ENCODE measurements around the gene VWA7.

VWA7 gene

GRCh38 chr6:31749301-31750036 lies 27.7 kb downstream of the VWA7 start:
- TF ChIP-seq GATA3 (IDR thresholded peaks at IDR 0.05; ENCODE audit: low read depth, low read length) (no peak), GATA2 (IDR thresholded peaks at IDR 0.05; ENCODE audit: low read depth, low read length) (no peak)

DNA sequence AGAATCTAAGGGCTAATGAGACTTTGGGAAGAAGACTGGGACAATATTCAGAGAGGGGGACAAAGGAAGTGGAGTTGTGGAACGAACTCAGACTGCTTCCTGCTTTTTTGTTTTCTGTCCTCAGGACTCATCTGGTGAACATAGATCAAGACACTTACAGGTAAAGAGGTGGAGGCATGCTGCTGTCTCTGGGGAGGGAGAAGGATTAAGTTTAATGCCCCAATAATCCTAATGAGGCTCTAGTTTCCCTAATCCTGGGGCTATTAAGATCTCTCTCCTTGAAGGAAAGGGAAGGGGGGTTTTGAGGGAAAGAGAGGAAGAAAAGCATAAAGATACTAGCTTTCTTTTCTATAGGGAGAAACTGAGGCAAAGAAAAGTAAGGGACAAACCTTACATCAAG lies 32.7 kb downstream of the VWA7 start:
- no peak for TF ChIP-seq GATA3 (IDR thresholded peaks at IDR 0.05; ENCODE audit: low read depth, low read length)
- TF ChIP-seq GATA2 (IDR thresholded peaks at IDR 0.05; ENCODE audit: low read depth, low read length): no peak

DNA sequence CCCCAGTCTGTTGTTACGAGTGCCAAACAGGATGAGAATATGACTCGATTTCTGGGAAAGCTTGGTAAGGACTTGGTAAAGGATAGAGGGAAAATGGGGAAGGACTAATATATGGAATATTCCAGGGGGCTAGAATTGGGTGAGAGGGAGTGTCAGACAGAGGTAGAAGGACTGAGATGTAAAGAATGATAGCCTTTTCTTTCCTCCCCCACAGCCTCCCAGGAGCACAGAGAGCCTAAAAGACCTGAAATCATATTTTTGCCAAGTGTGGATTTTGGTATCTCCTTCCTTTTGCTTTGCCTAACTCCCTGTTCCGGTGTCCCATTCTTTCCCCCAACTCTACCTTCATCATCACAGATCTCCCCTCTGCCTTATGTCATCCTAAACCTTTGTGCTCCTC lies 34.2 kb downstream of the VWA7 start:
- TF ChIP-seq GATA3 (IDR thresholded peaks at IDR 0.05; ENCODE audit: low read depth, low read length) (no peak), GATA2 (IDR thresholded peaks at IDR 0.05; ENCODE audit: low read depth, low read length) (no peak)

DNA sequence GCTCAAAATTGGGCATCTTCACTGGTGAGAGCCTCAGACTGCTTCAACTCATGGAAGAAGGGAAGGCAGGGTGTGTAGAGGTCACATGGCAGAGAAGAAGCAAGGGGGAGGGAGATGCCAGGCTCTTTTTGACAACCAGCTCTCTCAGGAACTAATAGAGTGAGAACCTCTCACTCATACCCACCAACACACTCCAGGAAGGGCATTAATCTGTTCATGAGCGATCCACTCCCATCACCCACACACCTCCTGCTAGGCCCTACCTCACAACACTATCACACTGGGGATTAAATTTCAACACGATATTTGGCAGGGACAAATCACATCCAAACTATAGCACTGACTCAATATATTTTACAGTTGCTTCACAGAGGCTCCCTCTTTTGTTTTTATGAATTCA lies 35.3 kb downstream of the VWA7 start:
- TF ChIP-seq GATA3 (IDR thresholded peaks at IDR 0.05; ENCODE audit: low read depth, low read length) (no peak), GATA2 (IDR thresholded peaks at IDR 0.05; ENCODE audit: low read depth, low read length) (no peak)

GRCh38 chr6:31740397-31741223 lies 36.5 kb downstream of the VWA7 start:
- TF ChIP-seq GATA2 (IDR thresholded peaks at IDR 0.05; ENCODE audit: low read depth, low read length): no peak
- no peak for TF ChIP-seq GATA3 (IDR thresholded peaks at IDR 0.05; ENCODE audit: low read depth, low read length)

DNA sequence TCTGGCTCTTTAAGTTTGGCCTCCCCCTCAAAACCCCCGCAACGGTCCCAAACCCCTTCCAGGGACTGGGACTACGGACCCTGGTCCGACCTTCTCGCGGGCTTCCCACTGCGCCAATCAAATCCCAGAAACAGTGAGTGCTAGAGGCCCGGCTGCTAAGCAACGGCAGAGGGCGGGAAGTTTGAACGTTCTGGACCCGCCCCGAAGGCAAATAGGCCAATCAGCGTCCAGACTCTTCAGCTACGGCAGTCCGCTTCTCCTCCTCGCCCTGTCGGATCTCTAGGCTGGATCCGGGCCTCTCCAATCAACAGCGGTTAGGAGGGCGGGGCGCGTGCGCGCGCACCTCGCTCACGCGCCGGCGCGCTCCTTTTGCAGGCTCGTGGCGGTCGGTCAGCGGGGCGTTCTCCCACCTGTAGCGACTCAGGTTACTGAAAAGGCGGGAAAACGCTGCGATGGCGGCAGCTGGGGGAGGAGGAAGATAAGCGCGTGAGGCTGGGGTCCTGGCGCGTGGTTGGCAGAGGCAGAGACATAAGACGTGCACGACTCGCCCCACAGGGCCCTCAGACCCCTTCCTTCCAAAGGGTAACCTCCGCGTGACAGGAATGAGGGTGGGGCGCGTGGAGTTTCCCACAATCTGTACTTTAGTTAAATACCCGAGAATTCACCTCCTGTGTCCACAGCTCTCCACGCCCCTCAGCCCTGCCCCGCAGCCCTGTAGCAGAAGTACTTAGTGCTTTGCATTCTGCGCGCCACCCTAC lies 37.3 kb downstream of the VWA7 start, which contains the start of gene MSH5:
Gene MSH5, plus strand, starts transcription at position 367 of the 758 bp plus-strand sequence. CDS start 462 bp downstream, outside the sequence.
- TF ChIP-seq GATA2 (IDR thresholded peaks at IDR 0.05; ENCODE audit: low read depth, low read length) (no peak), GATA3 (IDR thresholded peaks at IDR 0.05; ENCODE audit: low read depth, low read length) (no peak)

DNA sequence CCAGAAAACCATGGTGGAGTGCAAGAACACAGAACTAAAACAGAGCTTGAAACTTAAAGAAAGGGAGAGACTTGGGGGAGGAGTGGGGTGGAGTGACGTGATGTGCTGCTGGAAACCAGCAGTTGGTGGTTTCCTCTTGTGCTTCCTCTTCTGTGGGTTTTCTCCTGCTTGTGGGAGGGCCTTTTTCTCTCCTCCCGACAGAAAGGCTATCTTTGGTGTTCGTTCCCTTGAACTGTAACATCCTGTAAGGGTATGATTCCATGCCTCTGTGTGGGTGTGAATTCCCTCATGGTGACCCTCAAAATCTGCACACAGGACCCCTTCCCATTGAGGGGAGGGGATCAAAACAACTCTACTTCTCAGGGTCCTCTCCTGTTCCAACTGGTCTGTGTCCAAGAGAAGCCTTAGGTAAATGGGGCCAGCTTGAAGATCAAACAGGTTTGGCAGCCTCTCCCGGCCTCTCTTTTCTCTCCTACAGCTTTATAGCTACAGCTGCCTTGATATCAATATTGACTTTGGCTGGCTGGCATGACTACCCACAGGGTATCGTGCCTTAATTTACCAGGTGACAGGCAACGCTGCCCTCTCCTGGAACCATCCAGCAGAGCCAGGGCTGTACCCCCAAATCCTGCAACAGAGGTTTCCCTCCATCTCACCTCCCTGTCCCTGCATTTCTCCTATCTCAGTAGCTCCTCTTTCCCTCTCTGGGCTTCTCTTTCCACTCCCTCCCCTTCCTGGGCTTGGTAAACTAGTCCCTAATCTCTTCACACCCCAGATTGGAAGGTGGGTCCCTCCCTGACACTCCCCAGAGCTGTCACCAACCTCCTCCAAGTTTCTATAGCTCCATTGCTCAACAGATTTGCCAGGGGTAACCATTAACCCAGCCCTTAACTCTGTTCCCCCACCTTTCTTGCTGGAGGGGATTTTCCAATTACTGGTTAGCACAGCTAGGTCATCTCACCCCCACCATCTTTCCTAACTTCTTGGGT lies 38.8 kb downstream of the VWA7 start:
- TF ChIP-seq GATA3 (IDR thresholded peaks at IDR 0.05; ENCODE audit: low read depth, low read length) (no peak), GATA2 (IDR thresholded peaks at IDR 0.05; ENCODE audit: low read depth, low read length) (no peak)

- TF ChIP-seq GATA2 (IDR thresholded peaks at IDR 0.05; ENCODE audit: low read depth, low read length) (no peak), GATA3 (IDR thresholded peaks at IDR 0.05; ENCODE audit: low read depth, low read length) (no peak)
These were observed 39.7 kb downstream of the VWA7 start for GRCh38 chr6:31737315-31737990.

DNA sequence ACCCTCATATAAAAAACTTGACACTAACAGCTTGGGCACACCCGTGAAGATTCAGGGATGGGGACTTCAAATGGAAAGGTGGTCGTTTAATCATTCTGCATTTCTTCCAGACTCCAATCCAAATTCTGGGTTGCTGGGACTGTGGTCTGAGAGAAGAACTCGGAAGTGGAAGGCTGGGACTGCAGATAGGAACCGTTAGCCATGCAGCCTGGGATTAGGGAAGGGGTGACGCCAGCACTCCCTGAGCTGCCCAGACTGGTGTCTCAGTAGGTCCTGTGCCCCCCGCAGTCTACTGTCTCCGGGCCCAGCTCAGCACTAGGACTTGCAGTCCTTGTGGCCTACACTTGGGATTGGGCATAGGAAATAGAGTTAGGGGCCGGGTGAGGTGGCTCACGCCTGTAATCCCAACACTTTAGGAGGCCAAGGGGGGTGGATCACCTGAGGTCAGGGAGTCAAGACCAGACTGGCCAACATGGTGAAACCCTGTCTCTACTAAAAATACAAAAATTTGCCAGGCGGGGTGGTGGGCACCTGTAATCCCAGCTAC lies 40.3 kb downstream of the VWA7 start:
- no peak for TF ChIP-seq GATA2 (IDR thresholded peaks at IDR 0.05; ENCODE audit: low read depth, low read length)
- no peak for TF ChIP-seq GATA3 (IDR thresholded peaks at IDR 0.05; ENCODE audit: low read depth, low read length)

DNA sequence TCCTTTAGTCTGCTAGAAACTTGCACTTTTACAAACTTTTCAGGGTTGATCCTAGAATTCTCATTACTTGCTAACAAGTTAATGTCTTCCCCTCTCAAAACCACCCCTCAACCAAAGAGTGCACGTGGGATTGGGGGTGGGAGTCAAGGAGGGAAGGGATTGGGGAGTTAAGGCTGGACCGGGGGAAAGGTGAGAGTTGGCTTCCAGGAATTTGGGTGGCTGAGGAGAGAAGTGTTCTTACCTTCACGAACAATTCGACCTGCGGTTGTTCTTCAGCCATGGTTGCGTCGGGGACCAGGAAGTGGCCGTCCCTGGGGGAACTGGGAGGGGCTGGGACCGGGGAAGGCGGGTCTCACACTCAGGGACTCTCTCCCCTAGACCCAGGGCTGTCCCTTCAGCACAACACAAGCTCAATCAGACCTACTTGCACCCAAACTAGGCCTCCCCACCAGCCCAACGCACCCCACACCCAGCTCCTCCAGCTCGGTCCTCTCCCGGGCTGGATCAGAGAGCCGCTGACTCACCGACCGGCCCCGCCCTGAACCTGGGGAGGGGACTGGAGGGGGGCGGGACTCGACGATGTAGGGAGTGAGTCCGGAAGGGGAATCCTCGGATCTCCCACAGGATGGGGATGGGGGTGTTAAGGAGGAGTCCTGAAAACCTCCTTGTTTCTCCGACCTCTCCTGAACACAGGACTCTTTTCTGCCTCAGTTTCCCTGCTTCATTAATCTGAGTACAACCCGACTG lies 40.9 kb downstream of the VWA7 start, which contains the start of gene CLIC1:
Gene CLIC1, minus strand, starts transcription at position 510 of the 747 bp plus-strand sequence. Its CDS starts 230 bp downstream, at position 280.
- TF ChIP-seq GATA3 (IDR thresholded peaks at IDR 0.05; ENCODE audit: low read depth, low read length) (no peak), GATA2 (IDR thresholded peaks at IDR 0.05; ENCODE audit: low read depth, low read length) (no peak)

GRCh38 chr6:31734821-31735406 lies 42.2 kb downstream of the VWA7 start:
- TF ChIP-seq GATA3 (IDR thresholded peaks at IDR 0.05; ENCODE audit: low read depth, low read length): no peak
- no peak for TF ChIP-seq GATA2 (IDR thresholded peaks at IDR 0.05; ENCODE audit: low read depth, low read length)

Data from SH-SY5Y (cell line).